K562 (cell line): ENCODE data around the gene MAPK13. TPM values are rescaled to one million over a fixed set of nuclear protein-coding genes. Genes with fewer than 3 reads are reported as not detected.
A peak's percentile ranks its signal among the peaks of the same experiment; 100 is the strongest.

Source experiments
- ATAC-seq: fragments of 200-7000 bp; cut with Tn5 transposase; 3 replicates; pipeline ENCODE4 v1.9.1; 2020; ENCODE audit warnings: moderate library complexity
- BruUV-seq: library from RNA; stranded (reverse); fragments of 400-500 nt; replicated peaks from 2 replicates; lab custom pipeline; 2021; lab: Mats Ljungman, UMichigan
- CTCF ChIA-PET: fragments of 300-600 bp; formaldehyde crosslinking; extraction: SDS; loops from one replicate; lab custom pipeline; 2021; ENCODE audit warnings: low intra/inter-chr PET ratio; lab: Yijun Ruan, JAX
- POLR2A ChIA-PET: fragments of 300-600, 350-650 bp; sonication (Branson Sonifier 250); formaldehyde crosslinking; extraction: SDS; loops from one replicate; lab custom pipeline; 2021; ENCODE audit warnings: antibody characterized with exemption, inconsistent platforms; lab: Yijun Ruan, JAX
- DNase-seq, 4 experiments: peaks; one replicate each; pipeline versions ENCODE4 v3.0.0 to v3.0.0-alpha.2; 2011 to 2018; ENCODE audit warnings: low spot score in 3 of 4, mixed read lengths in 3 of 4; ENCODE audit errors: extremely low read depth in 1 of 4
- FAIRE-seq: peaks from 2 replicates; lab custom pipeline; 2011; peaks lifted over from hg19 to GRCh38; lab: Jason Lieb, UNC
- H2AFZ ChIP-seq: 2 replicates; pipeline ENCODE4 v1.6.0; 2011; ENCODE audit warnings: low read depth, low read length, control low read depth, inconsistent platforms
- H3K27ac ChIP-seq: fragments of 200-600 bp; 3 replicates; pipeline ENCODE4 v1.8.0; 2011; ENCODE audit warnings: low read depth, mild to moderate bottlenecking, control low read depth, inconsistent platforms, low read length, moderate library complexity, mixed read lengths; ENCODE audit errors: extremely low read depth
- H3K27me3 ChIP-seq, 2 experiments: fragments of 300-600 bp in 1 of 2; 2 replicates in 1 of 2; 3 replicates in 1 of 2; pipeline versions ENCODE4 v1.6.0 to v1.8.0; 2011; ENCODE audit warnings: inconsistent platforms in 2 of 2, low read length in 2 of 2, mild to moderate bottlenecking in 1 of 2, mixed read lengths in 1 of 2, moderate library complexity in 1 of 2; ENCODE audit not compliant: control insufficient read depth in 2 of 2, insufficient read depth in 2 of 2
- H3K36me3 ChIP-seq: fragments of 300-600 bp; 3 replicates; pipeline ENCODE4 v1.8.0; 2011; ENCODE audit warnings: mild to moderate bottlenecking, low read length, inconsistent platforms; ENCODE audit not compliant: control insufficient read depth, insufficient read depth
- H3K4me1 ChIP-seq, 2 experiments: fragments of 200-600 bp in 1 of 2; replicated peaks in 1 of 2; 2 replicates in 1 of 2; 3 replicates in 1 of 2; pipeline versions ENCODE4 v1.5.1 to v1.8.0; 2011; ENCODE audit warnings: inconsistent platforms in 2 of 2, low read length in 2 of 2, mild to moderate bottlenecking in 1 of 2, mixed read lengths in 1 of 2, moderate library complexity in 1 of 2; ENCODE audit not compliant: control insufficient read depth in 2 of 2, insufficient read depth in 2 of 2
- H3K4me2 ChIP-seq: 2 replicates; pipeline ENCODE4 v1.6.1; 2011; ENCODE audit warnings: low read length, control low read depth, inconsistent platforms, mixed read lengths; ENCODE audit not compliant: insufficient read depth
- H3K4me3 ChIP-seq: fragments of 200-600 bp; sonication (generic), shearing (Covaris generic); 2 replicates; pipeline ENCODE4 v1.5.1; 2016; ENCODE audit warnings: control low read depth, inconsistent platforms
- H3K79me2 ChIP-seq: fragments of 200-600 bp; 3 replicates; pipeline ENCODE4 v1.8.0; 2011; ENCODE audit warnings: low read length, inconsistent platforms; ENCODE audit not compliant: control insufficient read depth, insufficient read depth
- H3K9ac ChIP-seq, 2 experiments: 2 replicates each; pipeline versions ENCODE4 v1.6.0 to v1.6.1; 2011; ENCODE audit warnings: low read depth in 2 of 2, low read length in 2 of 2, control low read depth in 1 of 2, inconsistent platforms in 1 of 2, mild to moderate bottlenecking in 1 of 2, mixed read lengths in 1 of 2; ENCODE audit not compliant: insufficient read depth in 1 of 2
- H3K9me1 ChIP-seq: one replicate; pipeline ENCODE4 v1.6.0; 2011; ENCODE audit warnings: inconsistent platforms, mild to moderate bottlenecking, low read length, moderate library complexity; ENCODE audit not compliant: control insufficient read depth, insufficient read depth
- H3K9me3 ChIP-seq: replicated peaks from 2 replicates; pipeline ENCODE4 v1.5.1; 2011; ENCODE audit warnings: low read depth, low read length, inconsistent platforms; ENCODE audit not compliant: control insufficient read depth, insufficient read depth
- H4K20me1 ChIP-seq: replicated peaks from 2 replicates; pipeline ENCODE4 v1.6.1; 2011; ENCODE audit warnings: low read length, inconsistent platforms, mixed read lengths; ENCODE audit not compliant: control insufficient read depth, insufficient read depth
- ETV6 ChIP-seq, 3 experiments: fragments of 150-350 bp in 1 of 3; sonication (generic) in 1 of 3; formaldehyde crosslinking in 1 of 3; IDR thresholded peaks; 2 replicates each; pipeline versions ENCODE4 v1.6.1 to v1.8.0; 2014 to 2022; ENCODE audit warnings: borderline replicate concordance in 2 of 3, low read depth in 2 of 3, antibody characterized with exemption in 1 of 3, low read length in 1 of 3, mild to moderate bottlenecking in 1 of 3, missing genetic modification reagents in 1 of 3
- MAFF ChIP-seq: IDR thresholded peaks from 2 replicates; pipeline ENCODE4 v1.6.1; 2012; ENCODE audit warnings: low read length, improper control_type of control experiment
- NRF1 ChIP-seq, 2 experiments: fragments of 450-650 bp; IDR thresholded peaks in 1 of 2; conservative IDR thresholded peaks in 1 of 2; 2 replicates each; pipeline ENCODE4 v1.6.1; 2014; ENCODE audit warnings: mild to moderate bottlenecking in 2 of 2
- SMARCA4 ChIP-seq: fragments of 450-650 bp; IDR thresholded peaks from 2 replicates; pipeline ENCODE4 v1.6.1; 2016
- WGBS: fragments of 100-300 bp; shearing (Covaris generic); methylation state at CpG from one replicate; pipeline ENCODE4 v1.1.6; 2016; ENCODE audit warnings: low coverage, mixed read lengths; ENCODE audit not compliant: insufficient coverage; ENCODE audit errors: missing lambda C conversion rate; 5-methylcytosine and 5-hydroxymethylcytosine counted together
- in situ Hi-C: fragments of 300-500 bp; cut with MboI; formaldehyde crosslinking; loops from 4 replicates; pipeline ENCODE4 v1.15.0; 2018; ENCODE audit warnings: inconsistent platforms, mixed read lengths
- intact Hi-C: fragments of 100-400 bp; cut with micrococcal nuclease; formaldehyde crosslinking; loops from 2 replicates; pipeline ENCODE4 v1.14.2; 2022
- polyA plus RNA-seq, 8 experiments: library from polyadenylated mRNA; depleted of rRNA in 4 of 8; stranded (reverse) in 5 of 8; unstranded in 3 of 8; fragments of >200 nt; fragmentation: Nextera tagmentation in 2 of 8; fragmentation: Illumina TruSeq in 1 of 8; extraction: Ambion mirVana in 2 of 8; extraction: Trizol in 1 of 8; gene quantifications; 2 replicates each; pipeline versions ENCODE4 v1.2.1 to v1.2.3, GENCODE V29; 2011 to 2014; ENCODE audit warnings: inconsistent platforms in 1 of 8, missing spikeins in 1 of 8
- total RNA-seq, 7 experiments: library from RNA; depleted of rRNA in 6 of 7; stranded (reverse); fragments of >200 nt in 6 of 7; fragmentation: Illumina TruSeq in 2 of 7; extraction: Trizol in 2 of 7; gene quantifications; 2 replicates each; pipeline versions ENCODE4 v1.2.1 to v1.2.3, GENCODE V29; 2011 to 2021; ENCODE audit warnings: low replicate concordance in 1 of 7
- TF ChIP-seq, protein P1 (sequence below), 3 experiments: fragments of 200-800 bp in 1 of 3; fragments of 250-450 bp in 1 of 3; fragments of 450-650 bp in 1 of 3; sonication (Bioruptor Pico) in 1 of 3; sonication (Bioruptor generic) in 1 of 3; formaldehyde crosslinking in 1 of 3; IDR thresholded peaks; 2 replicates each; pipeline versions ENCODE4 v1.6.1 to v1.8.0; 2016 to 2022; ENCODE audit warnings: mild to moderate bottlenecking in 2 of 3, missing genetic modification characterization in 2 of 3, missing compliant biosample characterization in 1 of 3, moderate library complexity in 1 of 3
- TF ChIP-seq, protein P2 (sequence below): fragments of 450-650 bp; formaldehyde crosslinking; IDR thresholded peaks from 2 replicates; pipeline ENCODE4 v1.4.0; 2022; ENCODE audit warnings: missing genetic modification characterization
- TF ChIP-seq, protein P3 (sequence below): IDR thresholded peaks from 2 replicates; pipeline ENCODE4 v1.6.1; 2011; ENCODE audit warnings: borderline replicate concordance, low read depth, mild to moderate bottlenecking, moderate library complexity, low read length; ENCODE audit not compliant: insufficient read depth, poor library complexity, severe bottlenecking

MAPK13 gene
- total and polyA plus RNA-seq, 9 of the 15 experiments (the other 6 are each of a cell fraction or from before 2014, with no cell fraction given) = 0.03 to 2.3 (median 0.48) TPM; not detected in 1

GRCh38 chr6:36094753-36095496 is 35.4 kb upstream of the MAPK13 start:
- Histone ChIP-seq H3K4me2 (peak overlapping the region; percentile 22; the same call in 1 of the 2 replicates), H3K27ac (peak overlapping the region; percentile 52), H3K9me3 (no peaks in the 10 kb centered on the region), H3K9ac (peak overlapping the region in 1 of 2 experiments; percentile 20; a peak in 2 of 4 replicates), H3K4me3 (no peak overlapping the region), H3K27me3 (no peaks in the 10 kb centered on the region), H3K36me3 (peaks cover 28% of the 10 kb centered on the region), H3K9me1 (peaks cover 3% of the 10 kb centered on the region), H2AFZ (peak overlapping the region; percentile 67), H3K4me1 (peaks cover 6 to 27% of the 10 kb centered on the region in 2 experiments), H3K79me2 (no peaks in the 10 kb centered on the region), H4K20me1 (no peaks in the 10 kb centered on the region)
- in situ Hi-C loops = loop anchor here (5.0 kb wide), 1 partner anchor 68 kb away; the partner anchor contains the start of gene MAPK14
- peak; percentile 77 for FAIRE-seq
- CTCF ChIA-PET = interaction anchor here (0.6 to 2.0 kb wide), 6 partner anchors 68 to 660 kb away, joined by 3 to 18 read pairs (median 5); partner anchors contain the start of genes BRPF3 and MAPK14
- POLR2A ChIA-PET = interaction anchor here (0.6 to 1.4 kb wide), 5 partner anchors 10 to 93 kb away, joined by 3 to 6 read pairs (median 3); no protein-coding TSS in a partner anchor
- intact Hi-C loops = loop anchor here (1.0 to 10.0 kb wide), 4 partner anchors 68 to 570 kb away; partner anchors contain the start of genes ARMC12 and MAPK14
- peak; percentile 83 to 94 (median 84) for DNase-seq
- peak; percentile 92 for ATAC-seq
- WGBS = 11% methylated on average over 9 of the region's 9 CpGs
- BruUV-seq = no TSS peak
- 0 out of 2 replicates have a peak, but pooled peaks have one; percentile 17 for TF ChIP-seq MAFF
- TF ChIP-seq ETV6 (IDR thresholded peaks at IDR 0.05; ENCODE audit: borderline replicate concordance in 1 of 2, low read depth in 2 of 2, low read length in 1 of 2) = no peak
- TF ChIP-seq ETV6 (CRISPR knock-in tag; IDR thresholded peaks at IDR 0.05; ENCODE audit: borderline replicate concordance) = peak; percentile 80; the same call in 1 of the 2 replicates
- TF ChIP-seq, protein P1, sequence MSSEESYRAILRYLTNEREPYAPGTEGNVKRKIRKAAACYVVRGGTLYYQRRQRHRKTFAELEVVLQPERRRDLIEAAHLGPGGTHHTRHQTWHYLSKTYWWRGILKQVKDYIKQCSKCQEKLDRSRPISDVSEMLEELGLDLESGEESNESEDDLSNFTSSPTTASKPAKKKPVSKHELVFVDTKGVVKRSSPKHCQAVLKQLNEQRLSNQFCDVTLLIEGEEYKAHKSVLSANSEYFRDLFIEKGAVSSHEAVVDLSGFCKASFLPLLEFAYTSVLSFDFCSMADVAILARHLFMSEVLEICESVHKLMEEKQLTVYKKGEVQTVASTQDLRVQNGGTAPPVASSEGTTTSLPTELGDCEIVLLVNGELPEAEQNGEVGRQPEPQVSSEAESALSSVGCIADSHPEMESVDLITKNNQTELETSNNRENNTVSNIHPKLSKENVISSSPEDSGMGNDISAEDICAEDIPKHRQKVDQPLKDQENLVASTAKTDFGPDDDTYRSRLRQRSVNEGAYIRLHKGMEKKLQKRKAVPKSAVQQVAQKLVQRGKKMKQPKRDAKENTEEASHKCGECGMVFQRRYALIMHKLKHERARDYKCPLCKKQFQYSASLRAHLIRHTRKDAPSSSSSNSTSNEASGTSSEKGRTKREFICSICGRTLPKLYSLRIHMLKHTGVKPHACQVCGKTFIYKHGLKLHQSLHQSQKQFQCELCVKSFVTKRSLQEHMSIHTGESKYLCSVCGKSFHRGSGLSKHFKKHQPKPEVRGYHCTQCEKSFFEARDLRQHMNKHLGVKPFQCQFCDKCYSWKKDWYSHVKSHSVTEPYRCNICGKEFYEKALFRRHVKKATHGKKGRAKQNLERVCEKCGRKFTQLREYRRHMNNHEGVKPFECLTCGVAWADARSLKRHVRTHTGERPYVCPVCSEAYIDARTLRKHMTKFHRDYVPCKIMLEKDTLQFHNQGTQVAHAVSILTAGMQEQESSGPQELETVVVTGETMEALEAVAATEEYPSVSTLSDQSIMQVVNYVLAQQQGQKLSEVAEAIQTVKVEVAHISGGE (CRISPR knock-in tag; IDR thresholded peaks at IDR 0.05) = no peak
- TF ChIP-seq SMARCA4 = peak; percentile 45; the same call in 1 of the 2 replicates
- TF ChIP-seq, protein P2, sequence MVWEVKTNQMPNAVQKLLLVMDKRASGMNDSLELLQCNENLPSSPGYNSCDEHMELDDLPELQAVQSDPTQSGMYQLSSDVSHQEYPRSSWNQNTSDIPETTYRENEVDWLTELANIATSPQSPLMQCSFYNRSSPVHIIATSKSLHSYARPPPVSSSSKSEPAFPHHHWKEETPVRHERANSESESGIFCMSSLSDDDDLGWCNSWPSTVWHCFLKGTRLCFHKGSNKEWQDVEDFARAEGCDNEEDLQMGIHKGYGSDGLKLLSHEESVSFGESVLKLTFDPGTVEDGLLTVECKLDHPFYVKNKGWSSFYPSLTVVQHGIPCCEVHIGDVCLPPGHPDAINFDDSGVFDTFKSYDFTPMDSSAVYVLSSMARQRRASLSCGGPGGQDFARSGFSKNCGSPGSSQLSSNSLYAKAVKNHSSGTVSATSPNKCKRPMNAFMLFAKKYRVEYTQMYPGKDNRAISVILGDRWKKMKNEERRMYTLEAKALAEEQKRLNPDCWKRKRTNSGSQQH (CRISPR knock-in tag) = peak; percentile 60; the same call in 1 of the 2 replicates
- TF ChIP-seq, protein P3, sequence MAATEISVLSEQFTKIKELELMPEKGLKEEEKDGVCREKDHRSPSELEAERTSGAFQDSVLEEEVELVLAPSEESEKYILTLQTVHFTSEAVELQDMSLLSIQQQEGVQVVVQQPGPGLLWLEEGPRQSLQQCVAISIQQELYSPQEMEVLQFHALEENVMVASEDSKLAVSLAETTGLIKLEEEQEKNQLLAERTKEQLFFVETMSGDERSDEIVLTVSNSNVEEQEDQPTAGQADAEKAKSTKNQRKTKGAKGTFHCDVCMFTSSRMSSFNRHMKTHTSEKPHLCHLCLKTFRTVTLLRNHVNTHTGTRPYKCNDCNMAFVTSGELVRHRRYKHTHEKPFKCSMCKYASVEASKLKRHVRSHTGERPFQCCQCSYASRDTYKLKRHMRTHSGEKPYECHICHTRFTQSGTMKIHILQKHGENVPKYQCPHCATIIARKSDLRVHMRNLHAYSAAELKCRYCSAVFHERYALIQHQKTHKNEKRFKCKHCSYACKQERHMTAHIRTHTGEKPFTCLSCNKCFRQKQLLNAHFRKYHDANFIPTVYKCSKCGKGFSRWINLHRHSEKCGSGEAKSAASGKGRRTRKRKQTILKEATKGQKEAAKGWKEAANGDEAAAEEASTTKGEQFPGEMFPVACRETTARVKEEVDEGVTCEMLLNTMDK = peak; percentile 84
- 0 out of 4 replicates have a peak, but pooled peaks of 1 of the 2 experiments have one; percentile 8 for TF ChIP-seq NRF1 (conservative IDR thresholded peaks at IDR 0.05 in 1 of 2, IDR thresholded peaks at IDR 0.05 in 1 of 2)
